Measurements from ENCODE around the gene EIF1AD. TPM values are rescaled to one million over a fixed set of nuclear protein-coding genes. Genes with fewer than 3 reads are reported as not detected.
"Not testable (repeated sequence)": the region's sequence is repeated elsewhere in the genome, so short reads cannot be mapped to it uniquely, and the experiment has no call there.

Gene EIF1AD
- total RNA-seq, 3 donors from 2014 or later: 71.4 to 76.9 (median 76.0) TPM

- Mint-ChIP-seq H3K27me3 (ENCODE audit: low read depth) (no peaks in the 10 kb centered on the region), H3K9me3 (no peaks in the 10 kb centered on the region), H3K36me3 (ENCODE audit: insufficient read depth) (no peaks in the 10 kb centered on the region), H3K4me1 (ENCODE audit: low read depth) (peaks cover 16% of the 10 kb centered on the region), H3K4me3 (no peak overlapping the region)
- DNase-seq: no peak
- no peak for ATAC-seq
These were observed 48.5 kb downstream of the EIF1AD start for GRCh38 chr11:65953471-65953870.

- DNase-seq (no peak), ATAC-seq (no peak)
- Mint-ChIP-seq H3K9me3 (no peaks in the 10 kb centered on the region), H3K36me3 (ENCODE audit: insufficient read depth) (no peaks in the 10 kb centered on the region), H3K4me3 (no peak overlapping the region), H3K4me1 (ENCODE audit: low read depth) (peaks cover 7% of the 10 kb centered on the region), H3K27me3 (ENCODE audit: low read depth) (no peaks in the 10 kb centered on the region)
These were observed 49.9 kb downstream of the EIF1AD start for GRCh38 chr11:65952052-65952521.

GRCh38 chr11:65951641-65952040 lies 50.3 kb downstream of the EIF1AD start:
- not testable (repeated sequence) for H3K4me1 Mint-ChIP-seq (ENCODE audit: low read depth); DNase-seq; ATAC-seq; H3K27me3 Mint-ChIP-seq (ENCODE audit: low read depth); H3K36me3 Mint-ChIP-seq (ENCODE audit: insufficient read depth); H3K4me3 Mint-ChIP-seq; H3K9me3 Mint-ChIP-seq

GRCh38 chr11:65950711-65951110 lies 51.2 kb downstream of the EIF1AD start:
- H3K36me3 Mint-ChIP-seq (ENCODE audit: insufficient read depth); H3K4me3 Mint-ChIP-seq; H3K4me1 Mint-ChIP-seq (ENCODE audit: low read depth); H3K27me3 Mint-ChIP-seq (ENCODE audit: low read depth); DNase-seq; H3K9me3 Mint-ChIP-seq; ATAC-seq: not testable (repeated sequence)

- Mint-ChIP-seq H3K4me3 (no peak overlapping the region), H3K36me3 (ENCODE audit: insufficient read depth) (no peaks in the 10 kb centered on the region), H3K4me1 (ENCODE audit: low read depth) (no peaks in the 10 kb centered on the region), H3K27me3 (ENCODE audit: low read depth) (no peaks in the 10 kb centered on the region), H3K9me3 (no peaks in the 10 kb centered on the region)
- DNase-seq (no peak), ATAC-seq (no peak)
These were observed 54.3 kb downstream of the EIF1AD start for GRCh38 chr11:65947603-65948125.

GRCh38 chr11:65947133-65947532 lies 54.8 kb downstream of the EIF1AD start:
- H3K4me1 Mint-ChIP-seq (ENCODE audit: low read depth): no peaks in the 10 kb centered on the region
- no peaks in the 10 kb centered on the region for H3K36me3 Mint-ChIP-seq (ENCODE audit: insufficient read depth)
- ATAC-seq (no peak), DNase-seq (no peak)
- no peaks in the 10 kb centered on the region for H3K27me3 Mint-ChIP-seq (ENCODE audit: low read depth)
- H3K4me3 Mint-ChIP-seq: no peak overlapping the region
- H3K9me3 Mint-ChIP-seq: no peaks in the 10 kb centered on the region

GRCh38 chr11:65946655-65947054 lies 55.3 kb downstream of the EIF1AD start:
- Mint-ChIP-seq H3K36me3 (ENCODE audit: insufficient read depth) (no peaks in the 10 kb centered on the region), H3K27me3 (ENCODE audit: low read depth) (no peaks in the 10 kb centered on the region), H3K4me3 (no peak overlapping the region), H3K9me3 (no peaks in the 10 kb centered on the region), H3K4me1 (ENCODE audit: low read depth) (peaks cover under 1% of the 10 kb centered on the region)
- ATAC-seq: no peak
- DNase-seq: no peak

Other genes with a start within 250 kb of the EIF1AD start
- 10 to 100 TPM; 17.3 to 19.4 (median 17.4) TPM for gene AP5B1, start 221.2 kb downstream of the EIF1AD start, total RNA-seq
- under 1 TPM in 2 of 3 donors, not detected in 1; 0.05 TPM for gene OVOL1, start 215.1 kb downstream of the EIF1AD start, total RNA-seq
- 1 to 10 TPM in 1 of 3 donors, under 1 TPM in 2; 0.52 to 1.4 (median 0.56) TPM for gene SNX32, start 168.2 kb downstream of the EIF1AD start, total RNA-seq
- 1,000 to 10,000 TPM in 1 of 3 donors, 100 to 1,000 TPM in 2; 944 to 1,135 (median 977) TPM for gene CFL1, start 144.0 kb downstream of the EIF1AD start, total RNA-seq
- gene MUS81, start 141.7 kb downstream of the EIF1AD start, total RNA-seq: 10 to 100 TPM; 60.8 to 72.9 (median 60.8) TPM
- gene EFEMP2, start 129.4 kb downstream of the EIF1AD start, total RNA-seq: 1 to 10 TPM; 1.0 to 2.9 (median 2.0) TPM
- gene CTSW, start 122.3 kb downstream of the EIF1AD start, total RNA-seq: 10 to 100 TPM in 2 of 3 donors, 1 to 10 TPM in 1; 8.4 to 12.3 (median 11.2) TPM
- gene FIBP, start 113.7 kb downstream of the EIF1AD start, total RNA-seq: 10 to 100 TPM; 72.8 to 86.1 (median 83.9) TPM
- gene CCDC85B, start 111.5 kb downstream of the EIF1AD start, total RNA-seq: 100 to 1,000 TPM in 1 of 3 donors, 10 to 100 TPM in 2; 77.8 to 116 (median 95.6) TPM
- gene FOSL1, start 101.8 kb downstream of the EIF1AD start, total RNA-seq: 10 to 100 TPM; 75.6 to 77.2 (median 76.9) TPM
- gene C11orf68, start 83.1 kb downstream of the EIF1AD start, total RNA-seq: 10 to 100 TPM; 13.9 to 15.4 (median 14.0) TPM
- 100 to 1,000 TPM in 2 of 3 donors, 10 to 100 TPM in 1; 96.1 to 118 (median 106) TPM for gene DRAP1, start 82.7 kb downstream of the EIF1AD start, total RNA-seq
- not detected for gene TSGA10IP, start 56.7 kb downstream of the EIF1AD start, total RNA-seq
- 100 to 1,000 TPM in 2 of 3 donors, 10 to 100 TPM in 1; 90.8 to 105 (median 100) TPM for gene SART1, start 40.4 kb downstream of the EIF1AD start, total RNA-seq
- gene BANF1, start 346 bp upstream of the EIF1AD start, total RNA-seq: 100 to 1,000 TPM; 286 to 337 (median 326) TPM
- 1 to 10 TPM in 1 of 3 donors, under 1 TPM in 2; 0.38 to 1.0 (median 0.45) TPM for gene CST6, start 9.9 kb upstream of the EIF1AD start, total RNA-seq
- gene CATSPER1, start 24.3 kb upstream of the EIF1AD start, total RNA-seq: not detected
- gene GAL3ST3, start 47.0 kb upstream of the EIF1AD start, total RNA-seq: not detected
- 100 to 1,000 TPM; 368 to 384 (median 376) TPM for gene SF3B2, start 50.2 kb upstream of the EIF1AD start, total RNA-seq
- gene PACS1, start 68.1 kb upstream of the EIF1AD start, total RNA-seq: 10 to 100 TPM; 43.4 to 46.3 (median 44.8) TPM